ENCODE measurements around the gene PDE4C.
"Not testable (repeated sequence)": the region's sequence is repeated elsewhere in the genome, so short reads cannot be mapped to it uniquely, and the experiment has no call there.

The PDE4C gene

DNA sequence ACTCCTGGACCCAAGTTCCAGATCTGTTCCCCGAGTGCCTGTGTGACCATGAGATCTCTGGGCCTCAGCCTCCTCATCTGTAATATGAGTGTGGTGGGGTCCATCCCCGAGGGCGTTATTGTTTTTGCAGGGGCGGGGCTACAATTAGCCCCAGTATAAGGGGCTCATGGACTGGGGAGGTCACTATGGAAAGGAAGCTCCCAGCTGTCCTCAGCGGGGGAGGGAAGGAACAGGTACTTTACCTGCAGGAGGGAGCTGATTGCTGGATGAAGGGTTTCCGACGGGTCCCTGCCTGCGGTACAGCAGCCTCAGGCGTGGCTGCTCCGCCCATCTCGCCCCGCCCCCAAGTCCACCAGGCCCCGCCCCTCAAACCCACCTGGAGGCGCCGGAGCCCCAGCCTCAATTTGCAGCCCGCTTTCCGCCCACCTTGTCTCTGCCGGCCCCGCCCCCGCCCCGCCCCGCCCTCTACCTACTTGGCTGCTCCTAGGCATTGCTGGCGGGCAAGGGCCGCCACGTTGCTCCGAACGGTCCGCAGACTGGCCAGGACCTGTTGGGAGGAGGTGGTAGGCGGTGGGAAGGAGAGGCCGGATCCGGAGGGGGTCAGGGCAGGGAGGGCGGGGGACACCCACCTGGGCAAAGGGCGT is 5.5 kb downstream of the PDE4C start:
- DNase-seq = no peak

DNA sequence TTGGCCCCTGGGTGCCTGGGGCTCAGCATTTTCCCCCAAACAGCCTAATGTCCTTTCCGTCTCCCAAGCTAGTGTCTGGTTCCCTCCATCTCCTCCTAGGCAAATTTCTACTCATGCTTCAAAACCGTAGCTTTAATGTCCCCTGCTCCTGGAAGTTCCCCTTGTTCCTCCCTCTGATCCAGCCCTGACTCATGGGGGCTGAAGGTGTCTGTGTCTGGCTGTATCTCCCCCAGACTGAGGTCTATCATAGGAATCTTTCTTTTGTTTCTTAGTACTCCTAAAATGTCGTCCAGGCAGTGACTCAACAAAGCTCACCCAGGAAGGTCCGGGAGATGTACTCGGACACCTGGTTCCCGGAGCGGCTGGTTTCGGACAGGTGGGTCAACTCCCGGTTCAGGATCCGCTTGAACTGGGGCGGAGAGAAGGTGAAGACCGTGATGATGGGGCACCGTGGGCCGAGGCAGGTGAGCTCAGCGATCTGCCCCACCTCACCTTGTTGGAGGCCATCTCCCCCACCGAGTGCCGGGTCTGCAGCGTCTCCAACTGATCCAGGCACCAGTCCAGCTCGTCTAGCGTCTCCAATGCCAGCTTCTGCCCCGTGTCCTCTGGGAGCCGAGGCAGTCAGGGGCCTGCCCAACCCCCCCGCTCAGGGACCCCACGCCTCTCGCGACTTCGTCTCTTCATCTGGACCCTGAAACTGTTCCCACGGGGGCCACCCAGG is 6.2 kb downstream of the PDE4C start:
- no peak for DNase-seq

DNA sequence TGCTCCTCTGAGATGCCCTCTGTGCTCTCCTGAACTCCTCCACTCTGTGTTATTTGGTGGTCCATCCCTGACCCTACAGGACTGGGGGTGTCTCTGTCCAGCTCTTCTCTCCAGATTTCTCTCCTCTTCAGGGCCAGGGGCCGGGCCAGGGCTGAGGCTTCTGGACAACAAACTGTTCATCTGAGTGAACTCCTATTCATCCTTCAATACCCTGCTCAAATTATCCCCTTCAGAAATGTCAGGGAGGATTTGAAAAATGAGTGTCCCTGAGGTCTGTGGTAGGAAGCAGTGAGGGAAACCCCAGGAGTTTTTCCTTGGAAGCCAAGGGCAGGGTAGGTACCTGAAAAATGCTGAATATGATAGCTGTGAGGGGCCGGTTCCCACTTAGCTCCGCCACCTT is 7.6 kb downstream of the PDE4C start:
- no peak for DNase-seq

DNA sequence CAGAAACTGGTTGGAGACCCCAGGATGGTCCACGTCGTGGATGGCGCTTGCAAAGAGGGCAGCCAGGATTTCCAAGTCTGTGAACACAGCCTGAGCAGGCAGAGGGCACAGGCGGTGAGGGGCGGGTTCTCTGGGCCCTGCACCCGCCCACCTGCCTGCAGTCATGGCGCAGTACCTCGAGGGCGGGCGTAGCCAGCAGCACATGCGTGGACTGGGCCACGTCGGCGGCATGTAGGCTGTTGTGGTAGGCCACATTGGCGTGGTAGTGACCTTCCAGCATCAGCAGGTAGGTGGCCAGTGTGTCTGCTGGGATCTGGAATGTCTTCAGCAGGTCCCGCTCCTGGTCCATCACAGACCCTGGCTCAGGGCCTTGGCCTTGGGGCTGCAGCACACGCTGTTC is 8.1 kb downstream of the PDE4C start:
- no peak for DNase-seq

DNA sequence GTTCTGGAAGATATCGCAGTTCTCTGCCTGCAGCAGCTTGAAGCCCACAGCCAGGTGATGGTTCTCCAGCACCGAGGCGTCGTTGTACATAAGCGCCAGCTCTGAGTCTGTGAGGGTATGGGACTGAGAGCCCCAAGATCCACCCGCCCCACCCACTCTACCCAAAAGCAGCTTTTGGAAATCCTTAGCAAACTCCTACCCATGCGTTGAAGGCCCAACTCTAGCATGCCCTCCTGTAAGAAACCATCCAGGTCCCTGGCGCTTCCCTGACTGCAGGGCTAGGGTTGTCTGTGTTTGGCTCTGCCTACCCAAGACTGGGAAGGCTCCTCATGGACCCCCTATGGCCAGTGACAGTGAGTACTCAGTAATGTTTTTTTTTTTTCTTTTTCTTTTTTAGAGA is 9.4 kb downstream of the PDE4C start:
- DNase-seq = no peak

DNA sequence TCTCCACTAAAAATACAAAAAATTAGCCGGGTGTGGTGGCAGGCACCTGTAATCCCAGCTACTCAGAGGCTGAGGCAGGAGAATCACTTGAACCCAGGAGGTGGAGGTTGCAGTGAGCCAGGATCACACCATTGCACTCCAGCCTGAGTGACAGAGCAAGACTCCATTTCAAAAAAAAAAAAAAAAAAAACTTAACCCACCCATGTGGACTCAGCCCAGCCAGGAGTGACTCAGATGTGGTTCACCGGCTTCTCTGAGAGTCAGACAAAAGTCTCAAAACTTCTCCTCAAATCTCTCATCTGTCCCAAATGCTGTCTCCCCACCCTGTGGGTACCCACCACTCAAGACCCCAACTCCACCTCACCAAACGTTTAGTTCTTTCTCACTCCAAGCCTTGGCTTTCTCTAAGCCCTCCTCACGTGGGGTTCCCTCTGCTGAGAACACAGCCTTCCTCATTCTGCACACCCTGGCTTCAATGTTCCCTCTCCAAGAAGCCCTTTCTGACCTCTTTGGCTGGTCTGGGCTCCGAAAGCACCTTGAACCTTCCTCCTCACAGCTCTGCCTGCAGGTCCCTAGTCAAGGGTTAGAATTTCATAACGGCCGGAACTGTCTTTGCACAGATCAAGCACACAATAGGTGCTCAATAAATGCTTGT is 11.3 kb downstream of the PDE4C start:
- no peak for DNase-seq

DNA sequence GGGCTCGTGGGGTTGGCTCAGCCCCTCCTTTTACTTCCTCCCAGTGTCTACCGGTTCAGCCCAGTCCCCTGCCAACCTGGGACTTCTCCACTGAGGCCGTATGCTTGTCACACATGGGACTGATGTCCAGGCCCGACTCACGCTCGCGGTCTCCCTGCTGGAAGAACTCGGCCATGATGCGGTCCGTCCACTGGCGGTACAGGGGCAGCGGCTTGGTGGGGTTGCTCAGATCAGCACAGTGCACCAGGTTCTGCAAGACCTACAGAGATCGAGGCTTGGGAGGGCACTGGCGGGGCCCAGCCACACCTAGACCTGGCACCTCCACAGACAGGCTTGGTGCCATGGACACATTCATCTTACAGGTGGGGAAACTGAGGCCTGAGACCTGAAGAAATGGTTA is 14.6 kb downstream of the PDE4C start:
- no peak for DNase-seq

DNA sequence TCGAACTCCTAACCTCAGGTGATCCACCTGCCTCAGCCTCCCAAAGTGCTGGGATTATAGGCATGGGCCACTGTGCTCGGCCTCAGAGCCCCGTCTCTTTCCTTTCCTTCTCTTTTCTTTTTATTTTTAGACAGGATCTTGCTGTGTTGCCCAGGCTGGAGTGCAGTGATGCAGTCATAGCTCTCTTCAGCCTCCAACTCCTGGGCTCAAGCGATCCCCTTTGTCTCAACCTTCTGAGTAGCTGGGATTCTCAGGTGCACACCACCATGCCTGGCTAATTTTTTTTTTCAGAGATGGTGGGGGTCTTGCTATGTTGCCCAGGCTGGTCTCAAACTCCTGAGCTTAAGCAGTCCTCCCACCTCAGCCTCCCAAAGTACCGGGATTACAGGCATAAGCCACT is 16.3 kb downstream of the PDE4C start:
- not testable (repeated sequence) for DNase-seq

DNA sequence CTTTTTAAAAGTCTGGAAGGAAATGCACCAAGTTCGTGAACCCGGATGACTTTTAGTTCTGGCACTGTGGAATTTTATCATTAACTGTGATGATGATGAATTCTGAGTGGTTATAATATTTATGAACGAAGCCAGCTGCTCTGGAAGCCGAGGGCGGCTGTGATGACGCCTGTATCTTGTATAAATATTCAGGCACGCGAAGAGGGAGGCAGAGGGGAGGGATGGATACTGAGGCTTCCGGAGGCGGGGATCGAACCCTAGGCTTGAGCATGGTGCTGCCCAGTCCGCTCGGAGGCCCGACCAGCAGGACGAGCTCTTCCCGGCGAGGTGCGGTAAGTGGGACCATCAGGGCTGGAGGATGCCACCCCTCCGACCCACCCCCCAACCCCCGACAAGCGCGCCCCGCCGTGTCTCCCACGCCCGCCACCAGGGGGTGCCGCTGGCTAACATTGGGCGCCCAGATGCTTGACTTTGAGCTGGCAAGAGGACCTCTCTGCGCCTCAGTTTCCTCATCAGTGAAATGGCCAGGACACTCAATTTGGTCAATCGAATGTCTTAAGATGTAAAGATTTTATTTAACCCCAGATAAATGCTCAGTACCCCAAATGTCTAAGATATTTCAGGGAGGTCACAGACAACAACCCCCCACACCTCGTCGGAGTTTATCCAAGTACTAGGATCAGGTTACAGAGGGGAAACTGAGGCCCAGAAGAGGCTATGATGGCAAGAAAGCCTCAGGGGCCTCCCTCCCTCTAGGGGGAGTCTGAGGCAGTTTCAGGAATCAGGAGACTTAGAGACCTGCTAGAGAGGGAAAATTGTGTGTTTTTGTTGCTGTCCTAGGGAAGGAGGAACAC is 17.9 kb downstream of the PDE4C start:
- DNase-seq = peak; percentile 42 to 51

DNA sequence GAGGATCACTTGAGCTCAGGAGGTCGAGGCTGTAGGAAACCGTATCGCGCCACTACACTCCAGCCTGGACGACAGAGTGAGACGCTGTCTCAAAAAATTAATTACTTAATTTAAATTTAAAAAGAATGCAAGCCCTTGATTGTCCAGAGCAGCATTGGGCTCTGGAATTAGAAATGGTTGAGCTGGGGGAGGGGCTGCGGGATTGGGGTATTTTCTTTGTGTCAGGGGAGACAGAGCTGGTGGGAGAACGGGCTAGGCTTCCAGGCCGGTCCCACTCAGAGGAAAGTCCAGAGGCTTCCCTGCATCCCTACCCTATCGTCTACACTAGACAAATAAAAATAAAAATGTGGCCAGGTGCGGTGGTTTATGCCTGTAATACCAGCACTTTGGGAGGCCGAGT is 20.2 kb downstream of the PDE4C start:
- no peak for DNase-seq

DNA sequence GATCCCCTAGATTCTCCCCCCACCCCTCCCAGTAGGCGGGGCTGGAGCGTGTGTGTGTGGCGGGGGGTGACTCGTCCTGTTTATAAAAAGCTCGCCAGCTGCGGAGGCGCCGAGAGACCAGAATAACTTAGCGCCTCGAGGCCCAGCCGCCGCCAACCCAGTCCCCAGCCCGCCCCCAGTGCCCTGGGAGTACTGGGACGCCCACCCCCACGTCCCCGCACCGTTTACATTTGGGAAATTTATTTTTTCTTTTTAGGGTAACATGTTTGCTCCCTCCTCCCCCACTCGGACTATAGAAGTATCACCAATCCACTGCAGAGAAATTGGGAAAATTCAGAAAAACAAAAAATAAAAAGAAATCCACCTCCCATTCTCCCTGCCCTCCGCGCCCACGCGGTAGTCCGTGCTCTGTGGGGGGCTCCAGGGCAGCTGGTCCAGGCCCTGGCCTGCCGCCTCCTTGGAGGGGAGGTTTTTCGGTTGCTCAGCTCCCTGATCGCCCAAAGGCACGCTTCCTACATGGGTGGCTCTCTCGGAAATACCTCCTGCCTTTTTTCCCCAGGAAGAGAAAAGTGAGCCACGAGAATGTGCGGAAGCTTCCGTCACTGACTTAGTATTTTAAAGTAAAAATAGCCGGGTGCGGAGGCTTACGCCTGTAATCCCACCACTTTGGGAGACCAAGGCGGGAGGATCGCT is 20.9 kb downstream of the PDE4C start:
- peak; percentile 50 to 53 for DNase-seq

DNA sequence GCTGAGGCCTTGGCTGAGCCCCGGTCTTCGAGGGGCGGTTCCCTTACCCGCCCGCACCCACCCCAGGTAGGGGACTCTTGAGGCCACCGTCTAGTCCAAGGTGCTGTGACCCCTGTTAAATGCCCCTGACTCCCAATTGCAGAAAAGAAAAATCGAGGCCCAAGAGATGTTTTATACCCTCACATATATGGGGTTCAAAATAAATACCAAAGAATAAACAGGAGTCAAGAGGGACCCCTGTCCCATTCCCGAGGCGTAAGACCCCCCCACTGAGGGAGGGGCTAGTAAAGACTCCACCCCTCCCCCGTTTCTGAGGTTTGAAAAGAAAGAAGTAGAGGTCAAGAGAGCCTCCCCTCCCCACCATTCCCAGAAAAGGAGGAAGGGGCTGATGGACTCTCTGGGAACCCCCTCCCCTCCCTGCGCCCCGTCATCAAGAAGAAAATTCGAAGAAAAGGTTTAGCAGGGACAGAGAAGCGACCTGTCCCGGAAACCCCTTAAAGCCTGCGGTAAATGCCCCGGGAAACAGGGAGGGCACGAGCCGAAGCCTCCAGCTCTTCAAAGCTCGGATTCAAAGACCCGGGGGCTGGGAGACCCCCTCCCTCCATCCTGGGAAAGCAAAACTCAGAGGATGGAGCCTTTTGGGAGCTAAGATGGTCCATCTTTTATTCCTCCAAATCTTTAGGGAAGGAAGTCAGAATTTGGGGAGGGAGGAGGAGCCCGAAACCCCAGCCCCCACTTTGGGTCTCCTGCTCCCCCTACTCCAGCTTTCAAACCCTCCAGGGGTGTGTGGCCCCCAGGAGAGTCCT is 21.6 kb downstream of the PDE4C start:
- peak in 1 of 2 donors; percentile 42 for DNase-seq

DNA sequence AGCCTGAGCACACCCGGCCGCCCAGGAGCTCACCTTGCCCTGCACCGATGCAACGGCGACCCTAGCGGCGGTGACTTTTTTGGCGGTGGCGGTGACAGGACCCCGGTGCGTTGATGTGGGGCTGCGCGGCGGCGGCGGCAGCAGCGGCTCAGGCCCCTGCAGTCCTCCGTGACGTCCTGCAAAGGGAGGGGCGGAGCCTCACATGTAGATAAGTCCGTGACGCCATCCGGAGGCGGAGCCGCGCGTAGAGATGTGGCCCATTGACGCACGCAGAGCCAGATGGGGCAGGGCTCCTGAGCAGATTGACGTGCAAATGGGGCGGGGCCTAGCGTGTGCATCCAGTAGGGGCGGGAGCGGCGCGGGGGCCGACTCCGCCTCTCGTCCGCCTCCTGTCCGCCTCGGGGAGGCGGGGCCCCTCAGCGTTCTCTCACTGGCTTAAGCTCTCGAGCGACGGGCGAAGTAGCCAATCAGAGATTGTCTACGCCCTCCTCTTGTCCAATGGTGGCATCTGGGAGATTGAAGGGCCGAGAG is 22.3 kb downstream of the PDE4C start, which contains the start of gene RAB3A:
Gene RAB3A, minus strand, starts transcription at position 180 of the 531 bp plus-strand sequence. CDS start 1,302 bp downstream, outside the sequence.
- DNase-seq = peak; percentile 99 to 100

DNA sequence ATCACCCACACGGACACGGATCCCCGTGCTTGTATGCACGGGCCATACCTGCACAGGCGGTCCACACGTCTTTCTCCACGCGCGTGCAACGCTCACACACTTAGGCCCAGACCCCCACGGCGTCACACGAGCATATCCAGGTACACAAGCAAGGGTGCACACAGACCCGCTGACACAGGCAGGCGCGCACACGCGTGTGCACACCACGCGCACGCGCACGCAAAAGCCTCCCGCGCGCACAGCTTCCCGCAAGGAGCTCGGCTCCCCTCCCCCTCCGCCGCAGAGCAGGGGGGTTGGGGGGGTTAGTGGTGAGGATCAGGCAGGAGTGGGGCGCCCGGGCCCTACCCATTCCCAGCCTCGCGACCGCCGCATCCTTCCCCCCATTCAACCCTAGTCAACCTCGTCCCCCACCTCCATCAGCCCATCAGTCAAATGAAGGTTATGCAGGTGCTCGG is 22.8 kb downstream of the PDE4C start:
- DNase-seq = no peak

DNA sequence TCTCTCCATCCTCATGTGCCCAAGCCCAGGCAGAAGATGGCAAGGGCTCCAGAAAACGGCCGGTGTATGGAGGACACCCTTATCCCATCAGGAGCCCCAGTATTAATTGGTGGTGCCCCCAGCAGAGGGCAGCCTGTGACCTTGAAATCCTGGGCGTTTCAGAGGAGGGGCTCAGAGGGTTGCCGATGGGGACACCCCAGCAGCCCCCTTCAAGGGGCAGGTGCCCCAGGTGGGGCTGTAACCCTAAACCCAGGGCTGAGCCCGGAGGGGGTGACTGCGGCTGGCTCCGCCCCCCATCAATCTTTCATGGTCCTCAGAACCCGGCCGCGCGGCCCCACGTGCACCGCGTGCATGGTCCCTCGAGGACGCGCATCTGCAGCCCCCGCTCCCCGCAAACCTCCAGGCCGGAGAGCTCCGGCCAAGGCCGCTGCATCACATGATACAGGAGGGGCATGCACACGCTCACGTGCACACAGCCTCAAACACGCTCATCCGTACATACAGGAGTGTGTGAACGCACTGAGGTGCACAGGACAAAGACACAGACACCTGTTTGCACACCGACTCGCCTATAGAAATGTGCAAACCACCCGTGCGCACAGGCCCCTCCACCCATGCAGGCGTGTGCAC is 23.3 kb downstream of the PDE4C start:
- DNase-seq = peak; percentile 16 to 28

DNA sequence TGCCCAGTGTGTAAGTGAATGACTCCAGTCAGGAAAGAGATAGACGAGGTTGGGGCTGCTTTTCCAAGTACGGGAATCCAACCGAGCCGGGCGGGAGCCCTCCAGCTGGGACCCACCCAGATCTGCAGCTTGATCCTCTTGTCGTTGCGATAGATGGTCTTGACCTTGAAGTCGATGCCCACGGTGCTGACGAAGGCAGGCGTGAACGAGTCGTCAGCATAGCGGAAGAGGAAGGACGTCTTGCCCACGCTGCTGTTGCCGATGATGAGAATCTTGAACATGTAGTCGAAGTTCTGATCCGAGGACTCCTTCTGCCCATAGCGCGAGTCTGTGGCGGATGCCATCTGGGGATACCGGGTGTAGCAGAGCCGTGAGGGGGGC is 23.9 kb downstream of the PDE4C start:
- DNase-seq = no peak

DNA sequence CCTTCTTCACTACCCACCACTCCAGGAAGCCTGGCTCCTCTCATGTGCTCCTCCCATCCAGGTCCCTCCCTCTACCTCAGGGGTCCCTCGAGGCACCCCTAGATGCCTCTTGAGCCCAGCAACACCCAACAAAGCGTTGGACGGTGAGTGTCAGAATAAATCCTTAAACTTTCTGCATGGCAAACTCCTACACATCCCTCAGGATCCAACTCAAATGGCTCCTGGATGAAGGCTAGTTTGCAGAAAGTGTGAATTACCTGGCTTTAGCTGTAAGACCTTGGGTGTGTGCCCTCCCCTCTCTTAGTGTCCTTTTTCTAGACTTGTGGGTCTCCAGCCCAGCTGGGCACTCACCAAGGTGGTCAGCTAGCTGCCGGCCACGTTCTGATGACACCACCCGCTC is 27.9 kb downstream of the PDE4C start:
- DNase-seq = no peak

DNA sequence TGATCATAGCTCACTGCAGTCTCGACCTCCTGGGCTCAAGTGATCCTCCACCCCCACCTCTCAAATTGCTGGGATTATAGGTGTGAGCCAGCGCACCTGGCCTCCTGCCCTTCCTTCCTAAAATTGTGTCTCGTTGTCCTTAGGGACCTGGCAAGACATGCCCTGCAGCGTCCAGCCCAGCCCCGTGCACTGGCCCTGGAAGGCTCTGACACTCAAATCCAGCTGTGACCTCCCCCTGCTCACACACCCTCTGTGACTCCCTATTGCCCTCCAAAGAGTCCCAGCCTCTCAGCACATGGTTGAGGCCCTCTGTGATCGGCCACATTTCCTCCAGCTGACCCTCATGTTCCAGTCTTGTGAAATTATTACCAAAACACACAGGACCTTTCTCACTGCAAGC is 28.3 kb downstream of the PDE4C start:
- DNase-seq = no peak

DNA sequence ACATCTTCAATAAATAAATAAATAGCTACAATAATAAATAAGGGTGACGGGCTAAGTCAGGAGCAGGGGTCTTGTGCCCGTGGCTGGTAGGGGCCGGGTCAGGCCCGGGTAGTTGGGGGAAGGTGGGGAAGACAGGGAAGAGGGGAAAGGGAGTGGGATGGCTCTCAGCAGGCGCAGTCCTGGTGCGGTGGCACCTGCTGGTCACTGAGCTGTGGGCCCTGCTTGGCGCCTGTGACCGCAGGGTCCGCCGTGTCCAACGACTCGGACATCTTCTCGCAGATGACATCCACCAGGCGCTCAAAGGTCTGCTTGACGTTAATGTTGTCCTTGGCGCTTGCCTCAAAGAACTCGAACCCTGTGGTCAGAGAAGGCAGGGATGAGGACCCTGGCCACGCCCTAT is 28.9 kb downstream of the PDE4C start:
- DNase-seq = no peak

DNA sequence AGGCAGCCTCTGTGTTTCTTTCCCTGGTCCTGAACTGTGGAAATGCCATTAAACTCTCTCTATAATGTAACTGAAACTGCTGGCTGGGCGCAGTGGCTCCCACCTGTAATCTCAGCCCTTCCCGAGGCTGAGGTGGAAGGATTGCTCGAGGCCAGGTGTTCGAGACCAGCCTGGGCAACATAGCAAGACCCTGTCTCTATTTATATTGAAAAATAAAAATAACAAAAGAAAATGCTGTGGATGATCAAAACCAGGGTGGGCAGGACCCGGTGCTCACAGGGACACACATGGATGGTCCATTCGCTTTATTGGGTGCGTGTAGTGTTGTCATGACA is 29.8 kb downstream of the PDE4C start:
- no peak for DNase-seq
